T-helper 2 cell treated with Interferon-gamma antibody and Interleukin-4, amounts not matched to agents 5 μg/mL and 100 μg/mL, for 36 hours (primary cell): ENCODE data around the gene FOXC1.

Source experiments
- DNase-seq: peaks from one replicate; pipeline ENCODE4 v3.0.0; 2021; ENCODE audit warnings: low spot score
- H3K27ac Mint-ChIP-seq: one replicate; pipeline ENCODE4 v1.8.0; 2021; ENCODE audit warnings: mild to moderate bottlenecking, mixed read lengths
- H3K27me3 Mint-ChIP-seq: one replicate; pipeline ENCODE4 v1.8.0; 2021; ENCODE audit warnings: low read depth, mixed read lengths
- H3K36me3 Mint-ChIP-seq: one replicate; pipeline ENCODE4 v1.8.0; 2021; ENCODE audit warnings: low read depth, mixed read lengths
- H3K4me1 Mint-ChIP-seq: one replicate; pipeline ENCODE4 v1.8.0; 2021; ENCODE audit warnings: low read depth, mixed read lengths
- H3K4me3 Mint-ChIP-seq: one replicate; pipeline ENCODE4 v1.8.0; 2022; ENCODE audit warnings: mild to moderate bottlenecking, moderate library complexity, mixed read lengths
- H3K9me3 Mint-ChIP-seq: one replicate; pipeline ENCODE4 v1.8.0; 2021; ENCODE audit warnings: mixed read lengths

FOXC1 gene

GRCh38 chr6:1577896-1578745, 31.6 kb upstream of the FOXC1 start:
- Mint-ChIP-seq H3K9me3 (no peaks in the 10 kb centered on the region), H3K27ac (no peak overlapping the region), H3K4me1 (no peaks in the 10 kb centered on the region), H3K27me3 (no peaks in the 10 kb centered on the region), H3K36me3 (no peaks in the 10 kb centered on the region), H3K4me3 (no peak overlapping the region)
- no peak for DNase-seq

GRCh38 chr6:1579096-1579495, 30.6 kb upstream of the FOXC1 start:
- no peaks in the 10 kb centered on the region for H3K36me3 Mint-ChIP-seq
- DNase-seq, result no peak
- no peak overlapping the region for H3K27ac Mint-ChIP-seq
- no peaks in the 10 kb centered on the region for H3K9me3 Mint-ChIP-seq
- H3K4me1 Mint-ChIP-seq, result no peaks in the 10 kb centered on the region
- H3K27me3 Mint-ChIP-seq, result no peaks in the 10 kb centered on the region
- H3K4me3 Mint-ChIP-seq, result no peak overlapping the region

- DNase-seq, result no peak
- H3K4me1 Mint-ChIP-seq, result no peaks in the 10 kb centered on the region
- H3K36me3 Mint-ChIP-seq, result no peaks in the 10 kb centered on the region
- H3K9me3 Mint-ChIP-seq, result no peaks in the 10 kb centered on the region
- no peak overlapping the region for H3K4me3 Mint-ChIP-seq
- no peaks in the 10 kb centered on the region for H3K27me3 Mint-ChIP-seq
- no peak overlapping the region for H3K27ac Mint-ChIP-seq
Measured at GRCh38 chr6:1580109-1580508, 29.6 kb upstream of the FOXC1 start.

GRCh38 chr6:1580585-1580984, 29.1 kb upstream of the FOXC1 start:
- H3K9me3 Mint-ChIP-seq, result no peaks in the 10 kb centered on the region
- H3K36me3 Mint-ChIP-seq, result no peaks in the 10 kb centered on the region
- no peak for DNase-seq
- no peaks in the 10 kb centered on the region for H3K4me1 Mint-ChIP-seq
- H3K27me3 Mint-ChIP-seq, result no peaks in the 10 kb centered on the region
- H3K4me3 Mint-ChIP-seq, result no peak overlapping the region
- H3K27ac Mint-ChIP-seq, result no peak overlapping the region

- H3K27ac Mint-ChIP-seq, result no peak overlapping the region
- H3K27me3 Mint-ChIP-seq, result no peaks in the 10 kb centered on the region
- DNase-seq, result no peak
- no peak overlapping the region for H3K4me3 Mint-ChIP-seq
- H3K9me3 Mint-ChIP-seq, result no peaks in the 10 kb centered on the region
- no peaks in the 10 kb centered on the region for H3K4me1 Mint-ChIP-seq
- no peaks in the 10 kb centered on the region for H3K36me3 Mint-ChIP-seq
Measured at GRCh38 chr6:1581120-1581991, 28.4 kb upstream of the FOXC1 start.

- no peak overlapping the region for H3K27ac Mint-ChIP-seq
- no peak for DNase-seq
- H3K4me3 Mint-ChIP-seq, result no peak overlapping the region
- H3K27me3 Mint-ChIP-seq, result peaks cover 7% of the 10 kb centered on the region
- H3K9me3 Mint-ChIP-seq, result no peaks in the 10 kb centered on the region
- H3K36me3 Mint-ChIP-seq, result no peaks in the 10 kb centered on the region
- H3K4me1 Mint-ChIP-seq, result no peaks in the 10 kb centered on the region
Measured at GRCh38 chr6:1584146-1584545, 25.6 kb upstream of the FOXC1 start.

- no peak overlapping the region for H3K27ac Mint-ChIP-seq
- H3K4me3 Mint-ChIP-seq, result no peak overlapping the region
- H3K9me3 Mint-ChIP-seq, result no peaks in the 10 kb centered on the region
- DNase-seq, result no peak
- H3K4me1 Mint-ChIP-seq, result no peaks in the 10 kb centered on the region
- peaks cover 12% of the 10 kb centered on the region for H3K27me3 Mint-ChIP-seq
- H3K36me3 Mint-ChIP-seq, result no peaks in the 10 kb centered on the region
Measured at GRCh38 chr6:1584996-1585668, 24.6 kb upstream of the FOXC1 start.

- Mint-ChIP-seq H3K36me3 (no peaks in the 10 kb centered on the region), H3K27ac (no peak overlapping the region), H3K27me3 (peaks cover 12% of the 10 kb centered on the region), H3K9me3 (no peaks in the 10 kb centered on the region), H3K4me1 (no peaks in the 10 kb centered on the region), H3K4me3 (no peak overlapping the region)
- no peak for DNase-seq
Measured at GRCh38 chr6:1585669-1586049, 24.1 kb upstream of the FOXC1 start.

- no peak for DNase-seq
- H3K4me1 Mint-ChIP-seq, result no peaks in the 10 kb centered on the region
- no peaks in the 10 kb centered on the region for H3K9me3 Mint-ChIP-seq
- H3K27ac Mint-ChIP-seq, result no peak overlapping the region
- H3K4me3 Mint-ChIP-seq, result no peak overlapping the region
- H3K36me3 Mint-ChIP-seq, result no peaks in the 10 kb centered on the region
- peaks cover 12% of the 10 kb centered on the region for H3K27me3 Mint-ChIP-seq
Measured at GRCh38 chr6:1586256-1586655, 23.5 kb upstream of the FOXC1 start.

GRCh38 chr6:1586861-1587450, 22.8 kb upstream of the FOXC1 start:
- DNase-seq, result no peak
- no peaks in the 10 kb centered on the region for H3K9me3 Mint-ChIP-seq
- no peaks in the 10 kb centered on the region for H3K4me1 Mint-ChIP-seq
- no peak overlapping the region for H3K4me3 Mint-ChIP-seq
- H3K27me3 Mint-ChIP-seq, result peaks cover 12% of the 10 kb centered on the region
- H3K36me3 Mint-ChIP-seq, result no peaks in the 10 kb centered on the region
- H3K27ac Mint-ChIP-seq, result no peak overlapping the region

GRCh38 chr6:1587546-1587945, 22.2 kb upstream of the FOXC1 start:
- H3K27ac Mint-ChIP-seq, result no peak overlapping the region

GRCh38 chr6:1587977-1588376, 21.7 kb upstream of the FOXC1 start:
- Mint-ChIP-seq H3K4me1 (no peaks in the 10 kb centered on the region), H3K4me3 (no peak overlapping the region), H3K9me3 (no peaks in the 10 kb centered on the region), H3K27me3 (peaks cover 16% of the 10 kb centered on the region), H3K36me3 (no peaks in the 10 kb centered on the region), H3K27ac (no peak overlapping the region)
- no peak for DNase-seq

More at GRCh38 chr6:1587546-1587945, 22.2 kb upstream of the FOXC1 start:
- Mint-ChIP-seq H3K4me1 (no peaks in the 10 kb centered on the region), H3K9me3 (no peaks in the 10 kb centered on the region), H3K4me3 (no peak overlapping the region), H3K27me3 (peaks cover 14% of the 10 kb centered on the region), H3K36me3 (no peaks in the 10 kb centered on the region)
- no peak for DNase-seq

GRCh38 chr6:1589208-1589607, 20.5 kb upstream of the FOXC1 start:
- H3K27ac Mint-ChIP-seq, result no peak overlapping the region

More at GRCh38 chr6:1589208-1589607, 20.5 kb upstream of the FOXC1 start:
- no peaks in the 10 kb centered on the region for H3K36me3 Mint-ChIP-seq
- H3K27me3 Mint-ChIP-seq, result peaks cover 23% of the 10 kb centered on the region
- no peaks in the 10 kb centered on the region for H3K9me3 Mint-ChIP-seq
- H3K4me1 Mint-ChIP-seq, result no peaks in the 10 kb centered on the region
- DNase-seq, result no peak
- H3K4me3 Mint-ChIP-seq, result no peak overlapping the region
